ENCODE results near the gene ANKHD1. TPM values are rescaled to one million over a fixed set of nuclear protein-coding genes. Genes with fewer than 3 reads are reported as not detected.

The ANKHD1 gene
- total and polyA plus RNA-seq, 9 of the 15 experiments (the other 6 are each of a cell fraction or from before 2014, with no cell fraction given), result 38.9 to 138 (median 78.7) TPM

DNA sequence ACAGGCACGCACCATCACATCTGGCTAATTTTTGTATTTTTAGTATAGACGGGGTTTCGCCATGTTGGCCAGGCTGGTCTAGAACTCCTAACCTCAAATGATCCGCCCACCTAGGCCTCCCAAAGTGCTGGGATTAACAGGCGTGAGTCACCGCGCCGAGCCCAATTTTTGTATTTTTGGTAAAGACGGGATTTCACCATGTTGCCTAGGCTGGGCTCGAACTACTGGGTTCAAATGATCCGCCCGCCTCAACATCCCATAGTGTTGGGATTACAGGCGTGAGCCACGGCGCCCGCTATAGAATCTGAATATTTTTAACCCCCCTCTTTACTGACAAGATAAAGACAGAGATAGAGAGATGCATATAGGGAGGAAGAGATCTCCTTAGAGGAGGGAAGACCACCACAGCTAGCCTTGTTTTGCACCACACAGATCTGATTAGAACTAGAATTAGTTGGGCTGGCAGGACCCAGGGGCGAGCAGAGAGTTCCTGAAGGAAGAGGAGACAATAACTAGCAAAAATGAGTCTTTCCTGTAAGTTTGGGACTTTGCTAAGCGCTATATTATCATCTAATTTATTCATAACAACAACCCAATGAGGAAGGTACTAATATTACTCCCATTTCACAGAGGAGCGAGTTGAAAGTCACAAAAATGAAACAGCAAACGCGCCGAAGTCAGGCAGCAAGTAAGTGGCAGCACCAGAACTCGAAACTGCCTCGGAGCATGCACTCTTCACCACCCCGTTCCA lies 1.5 kb upstream of the ANKHD1 start (continued):
- TF ChIP-seq, protein P1, sequence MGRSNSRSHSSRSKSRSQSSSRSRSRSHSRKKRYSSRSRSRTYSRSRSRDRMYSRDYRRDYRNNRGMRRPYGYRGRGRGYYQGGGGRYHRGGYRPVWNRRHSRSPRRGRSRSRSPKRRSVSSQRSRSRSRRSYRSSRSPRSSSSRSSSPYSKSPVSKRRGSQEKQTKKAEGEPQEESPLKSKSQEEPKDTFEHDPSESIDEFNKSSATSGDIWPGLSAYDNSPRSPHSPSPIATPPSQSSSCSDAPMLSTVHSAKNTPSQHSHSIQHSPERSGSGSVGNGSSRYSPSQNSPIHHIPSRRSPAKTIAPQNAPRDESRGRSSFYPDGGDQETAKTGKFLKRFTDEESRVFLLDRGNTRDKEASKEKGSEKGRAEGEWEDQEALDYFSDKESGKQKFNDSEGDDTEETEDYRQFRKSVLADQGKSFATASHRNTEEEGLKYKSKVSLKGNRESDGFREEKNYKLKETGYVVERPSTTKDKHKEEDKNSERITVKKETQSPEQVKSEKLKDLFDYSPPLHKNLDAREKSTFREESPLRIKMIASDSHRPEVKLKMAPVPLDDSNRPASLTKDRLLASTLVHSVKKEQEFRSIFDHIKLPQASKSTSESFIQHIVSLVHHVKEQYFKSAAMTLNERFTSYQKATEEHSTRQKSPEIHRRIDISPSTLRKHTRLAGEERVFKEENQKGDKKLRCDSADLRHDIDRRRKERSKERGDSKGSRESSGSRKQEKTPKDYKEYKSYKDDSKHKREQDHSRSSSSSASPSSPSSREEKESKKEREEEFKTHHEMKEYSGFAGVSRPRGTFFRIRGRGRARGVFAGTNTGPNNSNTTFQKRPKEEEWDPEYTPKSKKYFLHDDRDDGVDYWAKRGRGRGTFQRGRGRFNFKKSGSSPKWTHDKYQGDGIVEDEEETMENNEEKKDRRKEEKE (IDR thresholded peaks at IDR 0.05; ENCODE audit: borderline replicate concordance in 1 of 2, control insufficient read depth in 1 of 2, low read depth in 2 of 2, low read length in 1 of 2), result 0 out of 4 replicates have a peak, but pooled peaks of 1 of the 2 experiments have one; percentile 52
- TF ChIP-seq HDGF (IDR thresholded peaks at IDR 0.05) (no peak), CEBPB (tag; IDR thresholded peaks at IDR 0.05) (no peak), CAMTA2 (CRISPR knock-in tag; conservative IDR thresholded peaks at IDR 0.05) (no peak), SIX5 (IDR thresholded peaks at IDR 0.05; ENCODE audit: borderline replicate concordance in 1 of 2, insufficient read depth in 1 of 2, low read depth in 1 of 2, low read length in 2 of 2) (no peak), SMARCC2 (IDR thresholded peaks at IDR 0.05; ENCODE audit: low read depth) (peak; percentile 53; the same call in 1 of the 2 replicates), POLR2AphosphoS2 (IDR thresholded peaks at IDR 0.05; ENCODE audit: low read length) (no peak), PRMT5 (CRISPR knock-in tag; IDR thresholded peaks at IDR 0.05) (no peak), ERF (CRISPR knock-in tag; IDR thresholded peaks at IDR 0.05) (no peak), SMAD2 (IDR thresholded peaks at IDR 0.05; ENCODE audit: low read depth, low read length) (no peak), CHD1 (IDR thresholded peaks at IDR 0.05; ENCODE audit: low read length) (no peak), MEF2D (tag; conservative IDR thresholded peaks at IDR 0.05; ENCODE audit: low read depth) (no peak), ELF1 (tag; IDR thresholded peaks at IDR 0.05) (no peak), NUFIP1 (IDR thresholded peaks at IDR 0.05; ENCODE audit: partially characterized antibody) (no peak), FOXJ3 (CRISPR knock-in tag; IDR thresholded peaks at IDR 0.05) (no peak), TCF7 (IDR thresholded peaks at IDR 0.05; ENCODE audit: borderline replicate concordance) (no peak), CBX5 (IDR thresholded peaks at IDR 0.05; ENCODE audit: borderline replicate concordance, low read depth) (no peak), JUN (IDR thresholded peaks at IDR 0.05; ENCODE audit: borderline replicate concordance, low read depth, low read length) (no peak), JUN (CRISPR knock-in tag; IDR thresholded peaks at IDR 0.05; ENCODE audit: borderline replicate concordance) (no peak), HCFC1 (IDR thresholded peaks at IDR 0.05; ENCODE audit: low read depth, low read length) (no peak), MAFG (tag; conservative IDR thresholded peaks at IDR 0.05) (no peak), HLTF (IDR thresholded peaks at IDR 0.05) (peak; percentile 61; the same call in 1 of the 2 replicates), DNMT1 (IDR thresholded peaks at IDR 0.05) (no peak), ZFP1 (CRISPR knock-in tag; IDR thresholded peaks at IDR 0.05) (no peak)
- TF ChIP-seq, protein P2, sequence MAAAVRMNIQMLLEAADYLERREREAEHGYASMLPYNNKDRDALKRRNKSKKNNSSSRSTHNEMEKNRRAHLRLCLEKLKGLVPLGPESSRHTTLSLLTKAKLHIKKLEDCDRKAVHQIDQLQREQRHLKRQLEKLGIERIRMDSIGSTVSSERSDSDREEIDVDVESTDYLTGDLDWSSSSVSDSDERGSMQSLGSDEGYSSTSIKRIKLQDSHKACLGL (CRISPR knock-in tag; IDR thresholded peaks at IDR 0.05; ENCODE audit: borderline replicate concordance, poor library complexity, severe bottlenecking), result no peak
- TF ChIP-seq, protein P3, sequence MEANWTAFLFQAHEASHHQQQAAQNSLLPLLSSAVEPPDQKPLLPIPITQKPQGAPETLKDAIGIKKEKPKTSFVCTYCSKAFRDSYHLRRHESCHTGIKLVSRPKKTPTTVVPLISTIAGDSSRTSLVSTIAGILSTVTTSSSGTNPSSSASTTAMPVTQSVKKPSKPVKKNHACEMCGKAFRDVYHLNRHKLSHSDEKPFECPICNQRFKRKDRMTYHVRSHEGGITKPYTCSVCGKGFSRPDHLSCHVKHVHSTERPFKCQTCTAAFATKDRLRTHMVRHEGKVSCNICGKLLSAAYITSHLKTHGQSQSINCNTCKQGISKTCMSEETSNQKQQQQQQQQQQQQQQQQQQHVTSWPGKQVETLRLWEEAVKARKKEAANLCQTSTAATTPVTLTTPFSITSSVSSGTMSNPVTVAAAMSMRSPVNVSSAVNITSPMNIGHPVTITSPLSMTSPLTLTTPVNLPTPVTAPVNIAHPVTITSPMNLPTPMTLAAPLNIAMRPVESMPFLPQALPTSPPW (CRISPR knock-in tag; IDR thresholded peaks at IDR 0.05), result peak; percentile 39
